ENCODE data around the gene ZNF366.
"Not testable (repeated sequence)": the region's sequence is repeated elsewhere in the genome, so short reads cannot be mapped to it uniquely, and the experiment has no call there.

The ZNF366 gene

GRCh38 chr5:72427016-72427415 lies 80.2 kb downstream of the ZNF366 start:
- H3K4me3 ChIP-seq (ENCODE audit: low read length): no peak overlapping the region
- DNase-seq (ENCODE audit: low read depth, low spot score): no peak

GRCh38 chr5:72426019-72426418 lies 81.2 kb downstream of the ZNF366 start:
- DNase-seq (ENCODE audit: low read depth, low spot score): no peak
- no peak overlapping the region for H3K4me3 ChIP-seq (ENCODE audit: low read length)

- DNase-seq (ENCODE audit: low read depth, low spot score): no peak
- no peak overlapping the region for H3K4me3 ChIP-seq (ENCODE audit: low read length)
Measured at GRCh38 chr5:72418271-72418670, 88.9 kb downstream of the ZNF366 start.

GRCh38 chr5:72417333-72418062 lies 89.7 kb downstream of the ZNF366 start:
- no peak overlapping the region for H3K4me3 ChIP-seq (ENCODE audit: low read length)
- no peak for DNase-seq (ENCODE audit: low read depth, low spot score)

GRCh38 chr5:72415616-72416325 lies 91.4 kb downstream of the ZNF366 start:
- no peak for DNase-seq (ENCODE audit: low read depth, low spot score)
- no peak overlapping the region for H3K4me3 ChIP-seq (ENCODE audit: low read length)

- DNase-seq (ENCODE audit: low read depth, low spot score): no peak
- no peak overlapping the region for H3K4me3 ChIP-seq (ENCODE audit: low read length)
Measured at GRCh38 chr5:72412283-72413055, 94.7 kb downstream of the ZNF366 start.

- no peak overlapping the region for H3K4me3 ChIP-seq (ENCODE audit: low read length)
- DNase-seq (ENCODE audit: low read depth, low spot score): no peak
Measured at GRCh38 chr5:72410688-72411295, 96.4 kb downstream of the ZNF366 start.

GRCh38 chr5:72408603-72409002 lies 98.6 kb downstream of the ZNF366 start:
- H3K4me3 ChIP-seq (ENCODE audit: low read length): no peak overlapping the region
- DNase-seq (ENCODE audit: low read depth, low spot score): no peak

- no peak for DNase-seq (ENCODE audit: low read depth, low spot score)
- no peak overlapping the region for H3K4me3 ChIP-seq (ENCODE audit: low read length)
Measured at GRCh38 chr5:72408127-72408526, 99.1 kb downstream of the ZNF366 start.

GRCh38 chr5:72407541-72407940 lies 99.7 kb downstream of the ZNF366 start:
- no peak for DNase-seq (ENCODE audit: low read depth, low spot score)
- H3K4me3 ChIP-seq (ENCODE audit: low read length): no peak overlapping the region

GRCh38 chr5:72407078-72407477 lies 100.1 kb downstream of the ZNF366 start:
- no peak for DNase-seq (ENCODE audit: low read depth, low spot score)
- H3K4me3 ChIP-seq (ENCODE audit: low read length): no peak overlapping the region

GRCh38 chr5:72404771-72405170 lies 102.4 kb downstream of the ZNF366 start:
- H3K4me3 ChIP-seq (ENCODE audit: low read length); DNase-seq (ENCODE audit: low read depth, low spot score): not testable (repeated sequence)

GRCh38 chr5:72402959-72403628 lies 104.1 kb downstream of the ZNF366 start:
- DNase-seq (ENCODE audit: low read depth, low spot score): no peak
- H3K4me3 ChIP-seq (ENCODE audit: low read length): no peak overlapping the region

- DNase-seq (ENCODE audit: low read depth, low spot score): no peak
Measured at GRCh38 chr5:72402381-72402890, 104.8 kb downstream of the ZNF366 start.

GRCh38 chr5:72400950-72401349 lies 106.3 kb downstream of the ZNF366 start:
- DNase-seq (ENCODE audit: low read depth, low spot score): no peak
- no peak overlapping the region for H3K4me3 ChIP-seq (ENCODE audit: low read length)

More at GRCh38 chr5:72402381-72402890, 104.8 kb downstream of the ZNF366 start:
- no peak overlapping the region for H3K4me3 ChIP-seq (ENCODE audit: low read length)

- no peak overlapping the region for H3K4me3 ChIP-seq (ENCODE audit: low read length)
- DNase-seq (ENCODE audit: low read depth, low spot score): no peak
Measured at GRCh38 chr5:72397836-72398235, 109.4 kb downstream of the ZNF366 start.

GRCh38 chr5:72394688-72395087 lies 112.5 kb downstream of the ZNF366 start:
- DNase-seq (ENCODE audit: low read depth, low spot score): no peak
- H3K4me3 ChIP-seq (ENCODE audit: low read length): no peak overlapping the region

GRCh38 chr5:72393052-72393451 lies 114.2 kb downstream of the ZNF366 start:
- H3K4me3 ChIP-seq (ENCODE audit: low read length): no peak overlapping the region
- DNase-seq (ENCODE audit: low read depth, low spot score): no peak
